ENCODE results near the gene SLC26A6. TPM values are rescaled to one million over a fixed set of nuclear protein-coding genes. Genes with fewer than 3 reads are reported as not detected.

Gene SLC26A6
- total and polyA plus RNA-seq, 4 donors = 4.4 to 13.1 (median 6.3) TPM

- H3K4me3 ChIP-seq (ENCODE audit: low read depth in 1 of 3, low read length in 3 of 3) = no peak overlapping the region
- H3K27me3 ChIP-seq (ENCODE audit: control insufficient read depth in 4 of 4, insufficient read depth in 4 of 4, low read length in 3 of 4) = no peaks in the 10 kb centered on the region
- DNase-seq (ENCODE audit: low spot score) = no peak
- no peaks in the 10 kb centered on the region for H3K9me3 ChIP-seq (ENCODE audit: control insufficient read depth in 4 of 4, low read length in 3 of 4)
- H3K36me3 ChIP-seq (ENCODE audit: control insufficient read depth in 4 of 4, insufficient read depth in 3 of 4, low read depth in 1 of 4, low read length in 3 of 4) = peaks cover 12 to 64% (median 20%) of the 10 kb centered on the region in 4 donors
- H3K9ac ChIP-seq (ENCODE audit: low read depth in 1 of 2, low read length in 2 of 2) = no peak overlapping the region
- TF ChIP-seq YY1 (IDR thresholded peaks at IDR 0.05) = no peak
- TF ChIP-seq ZBTB33 (IDR thresholded peaks at IDR 0.05) = no peak
- TF ChIP-seq NR2F2 (IDR thresholded peaks at IDR 0.05) = no peak
- no peak for TF ChIP-seq RXRA (IDR thresholded peaks at IDR 0.05)
- no peak for TF ChIP-seq FOXA2 (IDR thresholded peaks at IDR 0.05)
- no peak for TF ChIP-seq JUND (IDR thresholded peaks at IDR 0.05)
- TF ChIP-seq, protein P1, sequence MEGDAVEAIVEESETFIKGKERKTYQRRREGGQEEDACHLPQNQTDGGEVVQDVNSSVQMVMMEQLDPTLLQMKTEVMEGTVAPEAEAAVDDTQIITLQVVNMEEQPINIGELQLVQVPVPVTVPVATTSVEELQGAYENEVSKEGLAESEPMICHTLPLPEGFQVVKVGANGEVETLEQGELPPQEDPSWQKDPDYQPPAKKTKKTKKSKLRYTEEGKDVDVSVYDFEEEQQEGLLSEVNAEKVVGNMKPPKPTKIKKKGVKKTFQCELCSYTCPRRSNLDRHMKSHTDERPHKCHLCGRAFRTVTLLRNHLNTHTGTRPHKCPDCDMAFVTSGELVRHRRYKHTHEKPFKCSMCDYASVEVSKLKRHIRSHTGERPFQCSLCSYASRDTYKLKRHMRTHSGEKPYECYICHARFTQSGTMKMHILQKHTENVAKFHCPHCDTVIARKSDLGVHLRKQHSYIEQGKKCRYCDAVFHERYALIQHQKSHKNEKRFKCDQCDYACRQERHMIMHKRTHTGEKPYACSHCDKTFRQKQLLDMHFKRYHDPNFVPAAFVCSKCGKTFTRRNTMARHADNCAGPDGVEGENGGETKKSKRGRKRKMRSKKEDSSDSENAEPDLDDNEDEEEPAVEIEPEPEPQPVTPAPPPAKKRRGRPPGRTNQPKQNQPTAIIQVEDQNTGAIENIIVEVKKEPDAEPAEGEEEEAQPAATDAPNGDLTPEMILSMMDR (IDR thresholded peaks at IDR 0.05; ENCODE audit: low read depth, low read length, missing input control) = no peak
- no peak for TF ChIP-seq HNF4G (IDR thresholded peaks at IDR 0.05)
- no peak for TF ChIP-seq SP1 (IDR thresholded peaks at IDR 0.05)
- no peak for TF ChIP-seq EGR1 (IDR thresholded peaks at IDR 0.05; ENCODE audit: low read depth in 2 of 2)
- no peak for TF ChIP-seq FOXA1 (IDR thresholded peaks at IDR 0.05)
- TF ChIP-seq GABPA (IDR thresholded peaks at IDR 0.05 in 1 of 2, conservative IDR thresholded peaks at IDR 0.05 in 1 of 2) = no peak
- TF ChIP-seq, protein P2, sequence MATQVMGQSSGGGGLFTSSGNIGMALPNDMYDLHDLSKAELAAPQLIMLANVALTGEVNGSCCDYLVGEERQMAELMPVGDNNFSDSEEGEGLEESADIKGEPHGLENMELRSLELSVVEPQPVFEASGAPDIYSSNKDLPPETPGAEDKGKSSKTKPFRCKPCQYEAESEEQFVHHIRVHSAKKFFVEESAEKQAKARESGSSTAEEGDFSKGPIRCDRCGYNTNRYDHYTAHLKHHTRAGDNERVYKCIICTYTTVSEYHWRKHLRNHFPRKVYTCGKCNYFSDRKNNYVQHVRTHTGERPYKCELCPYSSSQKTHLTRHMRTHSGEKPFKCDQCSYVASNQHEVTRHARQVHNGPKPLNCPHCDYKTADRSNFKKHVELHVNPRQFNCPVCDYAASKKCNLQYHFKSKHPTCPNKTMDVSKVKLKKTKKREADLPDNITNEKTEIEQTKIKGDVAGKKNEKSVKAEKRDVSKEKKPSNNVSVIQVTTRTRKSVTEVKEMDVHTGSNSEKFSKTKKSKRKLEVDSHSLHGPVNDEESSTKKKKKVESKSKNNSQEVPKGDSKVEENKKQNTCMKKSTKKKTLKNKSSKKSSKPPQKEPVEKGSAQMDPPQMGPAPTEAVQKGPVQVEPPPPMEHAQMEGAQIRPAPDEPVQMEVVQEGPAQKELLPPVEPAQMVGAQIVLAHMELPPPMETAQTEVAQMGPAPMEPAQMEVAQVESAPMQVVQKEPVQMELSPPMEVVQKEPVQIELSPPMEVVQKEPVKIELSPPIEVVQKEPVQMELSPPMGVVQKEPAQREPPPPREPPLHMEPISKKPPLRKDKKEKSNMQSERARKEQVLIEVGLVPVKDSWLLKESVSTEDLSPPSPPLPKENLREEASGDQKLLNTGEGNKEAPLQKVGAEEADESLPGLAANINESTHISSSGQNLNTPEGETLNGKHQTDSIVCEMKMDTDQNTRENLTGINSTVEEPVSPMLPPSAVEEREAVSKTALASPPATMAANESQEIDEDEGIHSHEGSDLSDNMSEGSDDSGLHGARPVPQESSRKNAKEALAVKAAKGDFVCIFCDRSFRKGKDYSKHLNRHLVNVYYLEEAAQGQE (IDR thresholded peaks at IDR 0.05) = no peak
- TF ChIP-seq TAF1 (conservative IDR thresholded peaks at IDR 0.05) = no peak
- no peak overlapping the region for H3K27ac ChIP-seq (ENCODE audit: low read depth in 1 of 2, low read length in 2 of 2)
- WGBS = 95% methylated on average over 24 of the region's 24 CpGs
- peaks cover 0 to 13% (median 8%) of the 10 kb centered on the region in 4 donors for H3K4me1 ChIP-seq (ENCODE audit: control insufficient read depth in 4 of 4, insufficient read depth in 4 of 4, low read length in 3 of 4)
Observed at GRCh38 chr3:48678566-48679380, 43.5 kb upstream of the SLC26A6 start.

DNA sequence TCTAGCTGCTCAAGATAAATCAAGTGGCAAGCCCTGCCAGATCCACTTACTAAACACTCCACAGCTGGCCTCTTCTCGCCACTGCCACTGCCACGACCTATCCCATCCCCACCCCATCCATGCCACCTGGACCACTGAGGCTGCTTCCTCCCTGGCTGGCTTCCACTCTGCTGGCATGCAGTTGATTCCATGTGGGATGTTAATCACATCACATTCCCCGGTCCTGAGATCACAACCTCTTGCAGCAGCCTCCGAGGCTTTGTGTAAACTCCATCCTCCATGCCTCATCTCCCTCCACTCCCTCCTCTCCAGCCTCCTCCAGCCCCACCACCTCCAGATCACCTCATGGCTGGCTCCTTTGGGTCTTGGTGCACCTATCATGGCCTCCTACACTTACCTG lies 42.8 kb upstream of the SLC26A6 start:
- H3K27me3 ChIP-seq (ENCODE audit: control insufficient read depth in 4 of 4, insufficient read depth in 4 of 4, low read length in 3 of 4) = no peaks in the 10 kb centered on the region
- H3K4me1 ChIP-seq (ENCODE audit: control insufficient read depth in 4 of 4, insufficient read depth in 4 of 4, low read length in 3 of 4) = peaks cover 0 to 5% (median 2%) of the 10 kb centered on the region in 4 donors
- H3K9me3 ChIP-seq (ENCODE audit: control insufficient read depth in 4 of 4, low read length in 3 of 4) = no peaks in the 10 kb centered on the region
- no peak for DNase-seq (ENCODE audit: low spot score)
- WGBS = 93% methylated on average over 4 of the region's 4 CpGs
- TF ChIP-seq HNF4G (IDR thresholded peaks at IDR 0.05) (no peak), EGR1 (IDR thresholded peaks at IDR 0.05; ENCODE audit: low read depth in 2 of 2) (no peak), RXRA (IDR thresholded peaks at IDR 0.05) (no peak), YY1 (IDR thresholded peaks at IDR 0.05) (no peak), FOXA2 (IDR thresholded peaks at IDR 0.05) (no peak), ZBTB33 (IDR thresholded peaks at IDR 0.05) (no peak), NR2F2 (IDR thresholded peaks at IDR 0.05) (no peak), GABPA (IDR thresholded peaks at IDR 0.05 in 1 of 2, conservative IDR thresholded peaks at IDR 0.05 in 1 of 2) (no peak), TAF1 (conservative IDR thresholded peaks at IDR 0.05) (no peak)
- TF ChIP-seq, protein P3, sequence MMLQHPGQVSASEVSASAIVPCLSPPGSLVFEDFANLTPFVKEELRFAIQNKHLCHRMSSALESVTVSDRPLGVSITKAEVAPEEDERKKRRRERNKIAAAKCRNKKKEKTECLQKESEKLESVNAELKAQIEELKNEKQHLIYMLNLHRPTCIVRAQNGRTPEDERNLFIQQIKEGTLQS (IDR thresholded peaks at IDR 0.05) = no peak
- H3K9ac ChIP-seq (ENCODE audit: low read depth in 1 of 2, low read length in 2 of 2) = no peak overlapping the region
- H3K36me3 ChIP-seq (ENCODE audit: control insufficient read depth in 4 of 4, insufficient read depth in 3 of 4, low read depth in 1 of 4, low read length in 3 of 4) = peaks cover 12 to 65% (median 20%) of the 10 kb centered on the region in 4 donors
- H3K27ac ChIP-seq (ENCODE audit: low read depth in 1 of 2, low read length in 2 of 2) = no peak overlapping the region
- no peak overlapping the region for H3K4me3 ChIP-seq (ENCODE audit: low read depth in 1 of 3, low read length in 3 of 3)
